IgD-negative memory B cell (primary cell): Measurements from ENCODE around the gene BCL2L1. TPM values are rescaled to one million over a fixed set of nuclear protein-coding genes. Genes with fewer than 3 reads are reported as not detected.
A peak's percentile ranks its signal among the peaks of the same experiment; 100 is the strongest.
"Not testable (repeated sequence)": the region's sequence is repeated elsewhere in the genome, so short reads cannot be mapped to it uniquely, and the experiment has no call there.

Experiments
- H3K27ac Mint-ChIP-seq, 3 donors: one replicate each; pipeline ENCODE4 v1.8.0; 2020 to 2022; ENCODE audit warnings: mild to moderate bottlenecking in 3 of 3, mixed read lengths in 3 of 3, moderate library complexity in 1 of 3
- H3K27me3 Mint-ChIP-seq: one replicate; pipeline ENCODE4 v1.8.0; 2021; ENCODE audit warnings: mixed read lengths
- H3K36me3 Mint-ChIP-seq: one replicate; pipeline ENCODE4 v1.8.0; 2020; ENCODE audit warnings: mild to moderate bottlenecking, mixed read lengths
- H3K4me1 Mint-ChIP-seq, 3 donors: one replicate each; pipeline ENCODE4 v1.8.0; 2020 to 2022; ENCODE audit warnings: mixed read lengths in 3 of 3, mild to moderate bottlenecking in 1 of 3
- H3K4me3 Mint-ChIP-seq, 4 donors: one replicate each; pipeline ENCODE4 v1.8.0; 2020 to 2022; ENCODE audit warnings: mild to moderate bottlenecking in 4 of 4, mixed read lengths in 4 of 4, moderate library complexity in 3 of 4
- H3K9me3 Mint-ChIP-seq, 3 donors: one replicate each; pipeline ENCODE4 v1.8.0; 2020 to 2021; ENCODE audit warnings: mixed read lengths in 3 of 3, mild to moderate bottlenecking in 1 of 3
- polyA plus RNA-seq: library from polyadenylated mRNA; unstranded; fragments of 300-500 nt; fragmentation: Illumina TruSeq; gene quantifications from one replicate; pipeline ENCODE4 v1.2.3, GENCODE V29; 2021

The BCL2L1 gene
- polyA plus RNA-seq, 1 donor from 2014 or later: 9.8 TPM

- Mint-ChIP-seq H3K27ac (no peak overlapping the region), H3K4me1 (peaks cover 6 to 20% (median 17%) of the 10 kb centered on the region in 3 donors), H3K36me3 (no peaks in the 10 kb centered on the region), H3K4me3 (peak overlapping the region in 1 of 4 donors; percentile 9), H3K9me3 (no peaks in the 10 kb centered on the region), H3K27me3 (no peaks in the 10 kb centered on the region)
Observed at GRCh38 chr20:31669876-31670275, 52.8 kb downstream of the BCL2L1 start.

- H3K36me3 Mint-ChIP-seq, H3K4me3 Mint-ChIP-seq, H3K9me3 Mint-ChIP-seq, H3K27me3 Mint-ChIP-seq: not testable (repeated sequence)
- H3K4me1 Mint-ChIP-seq: peaks cover 4 to 18% (median 11%) of the 10 kb centered on the region in 3 donors
- peak overlapping the region in 2 of 3 donors; percentile 16 to 39 for H3K27ac Mint-ChIP-seq
Observed at GRCh38 chr20:31668944-31669343, 53.7 kb downstream of the BCL2L1 start.

GRCh38 chr20:31667315-31668285, 55.1 kb downstream of the BCL2L1 start:
- H3K4me3 Mint-ChIP-seq: peak overlapping the region in 1 of 4 donors; percentile 28
- no peaks in the 10 kb centered on the region for H3K36me3 Mint-ChIP-seq
- peaks cover 8 to 18% (median 10%) of the 10 kb centered on the region in 3 donors for H3K4me1 Mint-ChIP-seq
- peak overlapping the region; percentile 82 to 98 (median 89) for H3K27ac Mint-ChIP-seq
- H3K9me3 Mint-ChIP-seq: no peaks in the 10 kb centered on the region
- no peaks in the 10 kb centered on the region for H3K27me3 Mint-ChIP-seq

GRCh38 chr20:31666258-31667042, 56.2 kb downstream of the BCL2L1 start:
- peak overlapping the region; percentile 64 to 98 (median 82) for H3K27ac Mint-ChIP-seq
- H3K4me3 Mint-ChIP-seq: peak overlapping the region in 3 of 4 donors; percentile 11 to 63 (median 32)
- no peaks in the 10 kb centered on the region for H3K27me3 Mint-ChIP-seq
- H3K9me3 Mint-ChIP-seq: no peaks in the 10 kb centered on the region
- H3K4me1 Mint-ChIP-seq: peaks cover 17 to 24% (median 20%) of the 10 kb centered on the region in 3 donors
- no peaks in the 10 kb centered on the region for H3K36me3 Mint-ChIP-seq

- H3K4me3 Mint-ChIP-seq: peak overlapping the region in 1 of 4 donors; percentile 82
Observed at GRCh38 chr20:31665753-31666152, 56.9 kb downstream of the BCL2L1 start.

GRCh38 chr20:31664696-31665354, 57.8 kb downstream of the BCL2L1 start:
- H3K27ac Mint-ChIP-seq: peak overlapping the region in 1 of 3 donors; percentile 71
- peaks cover 22 to 26% (median 24%) of the 10 kb centered on the region in 3 donors for H3K4me1 Mint-ChIP-seq
- no peaks in the 10 kb centered on the region for H3K27me3 Mint-ChIP-seq
- no peak overlapping the region for H3K4me3 Mint-ChIP-seq
- no peaks in the 10 kb centered on the region for H3K9me3 Mint-ChIP-seq
- H3K36me3 Mint-ChIP-seq: no peaks in the 10 kb centered on the region

More at GRCh38 chr20:31665753-31666152, 56.9 kb downstream of the BCL2L1 start:
- Mint-ChIP-seq H3K4me1 (peaks cover 21 to 26% (median 22%) of the 10 kb centered on the region in 3 donors), H3K27me3 (no peaks in the 10 kb centered on the region), H3K36me3 (no peaks in the 10 kb centered on the region), H3K9me3 (no peaks in the 10 kb centered on the region), H3K27ac (peak overlapping the region in 2 of 3 donors; percentile 82 to 89)

- peak overlapping the region in 1 of 4 donors; percentile 72 for H3K4me3 Mint-ChIP-seq
- peaks cover 22 to 24% (median 24%) of the 10 kb centered on the region in 3 donors for H3K4me1 Mint-ChIP-seq
- H3K27ac Mint-ChIP-seq: peak overlapping the region in 2 of 3 donors; percentile 71 to 89
- H3K9me3 Mint-ChIP-seq: no peaks in the 10 kb centered on the region
- no peaks in the 10 kb centered on the region for H3K36me3 Mint-ChIP-seq
- no peaks in the 10 kb centered on the region for H3K27me3 Mint-ChIP-seq
Observed at GRCh38 chr20:31663838-31664695, 58.6 kb downstream of the BCL2L1 start.

- Mint-ChIP-seq H3K4me3 (no peak overlapping the region), H3K27ac (no peak overlapping the region), H3K36me3 (no peaks in the 10 kb centered on the region), H3K27me3 (no peaks in the 10 kb centered on the region), H3K4me1 (peaks cover 22 to 24% (median 24%) of the 10 kb centered on the region in 3 donors), H3K9me3 (no peaks in the 10 kb centered on the region)
Observed at GRCh38 chr20:31663524-31663837, 59.2 kb downstream of the BCL2L1 start.

- Mint-ChIP-seq H3K36me3 (no peaks in the 10 kb centered on the region), H3K9me3 (no peaks in the 10 kb centered on the region), H3K27ac (peak overlapping the region in 2 of 3 donors; percentile 51 to 90), H3K4me3 (peak overlapping the region in 3 of 4 donors; percentile 77 to 92 (median 81)), H3K27me3 (no peaks in the 10 kb centered on the region), H3K4me1 (peaks cover 14 to 22% (median 15%) of the 10 kb centered on the region in 3 donors)
Observed at GRCh38 chr20:31662372-31662854, 60.3 kb downstream of the BCL2L1 start.

GRCh38 chr20:31661625-31662371, 60.9 kb downstream of the BCL2L1 start:
- Mint-ChIP-seq H3K36me3 (no peaks in the 10 kb centered on the region), H3K27ac (peak overlapping the region in 2 of 3 donors; percentile 82 to 90), H3K9me3 (no peaks in the 10 kb centered on the region), H3K4me3 (peak overlapping the region; percentile 77 to 92 (median 86)), H3K4me1 (peaks cover 12 to 20% (median 13%) of the 10 kb centered on the region in 3 donors), H3K27me3 (no peaks in the 10 kb centered on the region)

GRCh38 chr20:31654534-31654933, 68.1 kb downstream of the BCL2L1 start:
- Mint-ChIP-seq H3K4me3 (no peak overlapping the region), H3K4me1 (peaks cover 4 to 7% (median 7%) of the 10 kb centered on the region in 3 donors), H3K27me3 (no peaks in the 10 kb centered on the region), H3K27ac (no peak overlapping the region), H3K9me3 (no peaks in the 10 kb centered on the region), H3K36me3 (peaks cover 2% of the 10 kb centered on the region)

- peaks cover 4 to 7% (median 7%) of the 10 kb centered on the region in 3 donors for H3K4me1 Mint-ChIP-seq
- H3K4me3 Mint-ChIP-seq: no peak overlapping the region
- no peaks in the 10 kb centered on the region for H3K9me3 Mint-ChIP-seq
- H3K27ac Mint-ChIP-seq: no peak overlapping the region
- no peaks in the 10 kb centered on the region for H3K27me3 Mint-ChIP-seq
- peaks cover 2% of the 10 kb centered on the region for H3K36me3 Mint-ChIP-seq
Observed at GRCh38 chr20:31653561-31653960, 69.1 kb downstream of the BCL2L1 start.

- Mint-ChIP-seq H3K9me3 (no peaks in the 10 kb centered on the region), H3K4me1 (peaks cover 4 to 7% (median 7%) of the 10 kb centered on the region in 3 donors), H3K36me3 (peaks cover 2% of the 10 kb centered on the region), H3K27me3 (no peaks in the 10 kb centered on the region), H3K27ac (peak overlapping the region in 1 of 3 donors; percentile 25), H3K4me3 (peak overlapping the region in 1 of 4 donors; percentile 33)
Observed at GRCh38 chr20:31652917-31653396, 69.7 kb downstream of the BCL2L1 start.
